ENCODE results near the gene MDFI. TPM values are rescaled to one million over a fixed set of nuclear protein-coding genes. Genes with fewer than 3 reads are reported as not detected.

Gene MDFI
- total RNA-seq, 1 experiment from 2014 or later, result 96.4 TPM

- Histone ChIP-seq H3K27me3 (ENCODE audit: low read length) (no peaks in the 10 kb centered on the region), H3F3A (ENCODE audit: low read length, unreplicated experiment) (no peaks in the 10 kb centered on the region), H3K9ac (ENCODE audit: low read length) (no peak overlapping the region), H3K79me2 (ENCODE audit: low read length) (no peaks in the 10 kb centered on the region), H3K9me3 (ENCODE audit: low read length) (no peaks in the 10 kb centered on the region), H3K36me3 (ENCODE audit: low read depth, low read length) (no peaks in the 10 kb centered on the region), H3K9me2 (replicated peaks; ENCODE audit: low read length) (no peaks in the 10 kb centered on the region), H3K27ac (ENCODE audit: low read length) (no peak overlapping the region), H3K4me3 (ENCODE audit: low read length) (no peak overlapping the region), H2AFZ (ENCODE audit: low read length) (peak overlapping the region; percentile 63), H4K20me1 (ENCODE audit: low read length) (no peaks in the 10 kb centered on the region), H3K4me1 (ENCODE audit: insufficient read depth, low read length) (no peaks in the 10 kb centered on the region), H3K4me2 (ENCODE audit: low read length) (peak overlapping the region; percentile 55)
- intact Hi-C loops (cut with micrococcal nuclease), result loop anchor here (1.0 to 2.0 kb wide), 2 partner anchors 259 to 377 kb away; no protein-coding TSS in a partner anchor
- DNase-seq (peak; percentile 71), ATAC-seq (peak; percentile 85)
- CTCF ChIA-PET, result interaction anchor here (1.0 to 1.7 kb wide), 2 partner anchors 81 to 315 kb away, joined by 4 to 12 read pairs; no protein-coding TSS in a partner anchor
- POLR2A ChIA-PET (ENCODE audit: unreplicated experiment), result no interaction called here
- BruUV-seq (replicated peaks), result no TSS peak
- TF ChIP-seq EZH2 (IDR thresholded peaks at IDR 0.05; ENCODE audit: low read length, unreplicated experiment) (no peak), CTCF (conservative IDR thresholded peaks at IDR 0.05; ENCODE audit: low read depth, low read length) (peak; percentile 92)
Observed at GRCh38 chr6:41683523-41684310, 45.4 kb downstream of the MDFI start.

- CTCF ChIA-PET, result interaction anchor here (0.5 to 1.7 kb wide), 3 partner anchors 82 to 365 kb away, joined by 4 to 12 read pairs (median 11); no protein-coding TSS in a partner anchor
Observed at GRCh38 chr6:41684311-41685180, 46.3 kb downstream of the MDFI start.

More at GRCh38 chr6:41684311-41685180, 46.3 kb downstream of the MDFI start:
- Histone ChIP-seq H3K79me2 (ENCODE audit: low read length) (no peaks in the 10 kb centered on the region), H3K9ac (ENCODE audit: low read length) (no peak overlapping the region), H3K36me3 (ENCODE audit: low read depth, low read length) (no peaks in the 10 kb centered on the region), H3K9me2 (replicated peaks; ENCODE audit: low read length) (no peaks in the 10 kb centered on the region), H2AFZ (ENCODE audit: low read length) (no peak overlapping the region), H3K4me1 (ENCODE audit: insufficient read depth, low read length) (peaks cover 6% of the 10 kb centered on the region), H3F3A (ENCODE audit: low read length, unreplicated experiment) (no peaks in the 10 kb centered on the region), H3K27me3 (ENCODE audit: low read length) (no peaks in the 10 kb centered on the region), H3K27ac (ENCODE audit: low read length) (no peak overlapping the region), H4K20me1 (ENCODE audit: low read length) (no peaks in the 10 kb centered on the region), H3K4me2 (ENCODE audit: low read length) (no peak overlapping the region), H3K9me3 (ENCODE audit: low read length) (no peaks in the 10 kb centered on the region), H3K4me3 (ENCODE audit: low read length) (no peak overlapping the region)
- POLR2A ChIA-PET (ENCODE audit: unreplicated experiment), result no interaction called here
- intact Hi-C loops (cut with micrococcal nuclease), result no loop called here
- no TSS peak for BruUV-seq (replicated peaks)
- ATAC-seq, result no peak
- no peak for DNase-seq
- TF ChIP-seq EZH2 (IDR thresholded peaks at IDR 0.05; ENCODE audit: low read length, unreplicated experiment), result no peak
- no peak for TF ChIP-seq CTCF (conservative IDR thresholded peaks at IDR 0.05; ENCODE audit: low read depth, low read length)
- TF ChIP-seq EZH2phosphoT487 (IDR thresholded peaks at IDR 0.05; ENCODE audit: borderline replicate concordance, low read length), result no peak

Data from PC-3 (cell line).